HepG2 (cell line): ENCODE results near the gene DPP3. TPM values are rescaled to one million over a fixed set of nuclear protein-coding genes. Genes with fewer than 3 reads are reported as not detected.

ENCODE experiments used
- AGO1 ChIP-seq: fragments of 200-400 bp; formaldehyde crosslinking; IDR thresholded peaks from 2 replicates; pipeline ENCODE4 v1.6.1; 2017; ENCODE audit warnings: mild to moderate bottlenecking, low read depth, low read length, moderate library complexity; ENCODE audit not compliant: poor library complexity, severe bottlenecking
- ZC3H13 ChIP-seq: sonication (generic); formaldehyde crosslinking; IDR thresholded peaks from 2 replicates; pipeline ENCODE4 v1.8.1; 2023; ENCODE audit warnings: mild to moderate bottlenecking, missing genetic modification reagents, moderate library complexity
- polyA plus RNA-seq, 8 experiments: library from polyadenylated mRNA; depleted of rRNA in 3 of 8; stranded (reverse) in 7 of 8; unstranded in 1 of 8; fragments of >200 nt; fragmentation: Illumina TruSeq in 4 of 8; extraction: Trizol in 4 of 8; gene quantifications; 2 replicates each; pipeline versions ENCODE4 v1.2.1 to v1.2.3, GENCODE V29; 2011 to 2016; ENCODE audit warnings: low read depth in 4 of 8, missing spikeins in 1 of 8, mixed read lengths in 1 of 8; ENCODE audit not compliant: insufficient read depth in 1 of 8
- total RNA-seq, 5 experiments: library from RNA; depleted of rRNA; stranded (reverse); fragments of >200 nt; fragmentation: Illumina TruSeq; extraction: Trizol; gene quantifications; 2 replicates each; pipeline ENCODE4 v1.2.3, GENCODE V29; 2016; ENCODE audit warnings: low read depth in 1 of 5
- TF ChIP-seq, protein P1 (sequence below): sonication (generic); formaldehyde crosslinking; IDR thresholded peaks from 2 replicates; pipeline ENCODE4 v1.4.0; 2020; ENCODE audit warnings: low read depth, missing genetic modification reagents
- TF ChIP-seq, protein P2 (sequence below): sonication (generic); formaldehyde crosslinking; IDR thresholded peaks from 2 replicates; pipeline ENCODE4 v1.4.0; 2020; ENCODE audit warnings: missing genetic modification reagents, mild to moderate bottlenecking, borderline replicate concordance
- TF ChIP-seq, protein P3 (sequence below): sonication (generic); formaldehyde crosslinking; IDR thresholded peaks from 2 replicates; pipeline ENCODE4 v1.4.0; 2020; ENCODE audit warnings: mild to moderate bottlenecking, missing genetic modification reagents
- TF ChIP-seq, protein P4 (sequence below): sonication (generic); formaldehyde crosslinking; IDR thresholded peaks from 2 replicates; pipeline ENCODE4 v1.4.0; 2020; ENCODE audit warnings: low read depth, mild to moderate bottlenecking, missing genetic modification reagents
- TF ChIP-seq, protein P5 (sequence below): sonication (generic); formaldehyde crosslinking; conservative IDR thresholded peaks from 2 replicates; pipeline ENCODE4 v1.5.0; 2020; ENCODE audit warnings: missing genetic modification reagents

The DPP3 gene
- total and polyA plus RNA-seq, 2 of the 13 experiments (the other 11 are each of a cell fraction or from before 2014, with no cell fraction given) = 38.4 to 59.8 TPM

DNA sequence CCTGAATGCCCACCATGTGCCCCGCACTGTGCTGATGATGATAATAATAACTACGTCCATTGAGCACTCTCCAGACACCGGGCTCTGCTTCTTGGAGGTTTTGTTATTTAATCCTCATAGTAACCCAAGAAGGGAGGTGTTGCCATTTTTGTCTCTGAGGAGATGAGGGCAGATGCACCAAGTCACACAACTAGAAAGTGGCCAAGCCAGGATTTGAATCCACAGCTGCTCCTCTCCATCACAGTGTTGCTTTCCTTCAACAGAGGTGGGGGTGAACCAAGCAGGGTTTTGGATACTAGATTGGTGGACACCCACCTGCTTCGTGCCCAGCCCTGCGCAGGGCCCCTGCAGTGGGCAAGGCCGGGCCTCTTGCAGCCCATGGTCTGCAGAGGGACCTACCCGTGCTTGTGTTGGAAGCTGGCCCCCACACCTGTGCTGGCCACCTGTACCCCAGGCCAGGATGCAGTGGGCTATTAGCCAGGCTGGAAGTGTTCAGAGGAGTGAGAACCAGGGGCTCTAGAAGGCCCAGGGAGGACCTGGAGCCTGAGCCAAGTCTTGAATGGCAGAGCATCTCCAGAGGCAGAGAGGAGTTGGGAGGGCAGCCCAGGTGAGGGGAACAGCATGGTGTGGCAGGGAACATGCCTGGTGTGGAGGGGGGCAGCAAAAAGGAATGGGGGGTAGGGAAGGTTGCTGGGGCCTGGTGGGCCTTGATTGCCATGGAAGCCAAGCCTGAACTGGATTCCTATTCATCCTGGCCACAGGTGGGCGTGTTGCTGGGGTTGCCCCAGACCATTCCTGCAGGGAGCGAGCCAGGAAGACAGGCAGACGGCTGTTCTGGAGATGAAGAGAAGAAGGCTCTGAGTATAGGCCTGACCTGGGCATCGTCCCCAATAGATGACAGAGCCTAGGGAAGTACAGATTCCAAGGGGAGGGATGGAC lies 2.7 kb upstream of the DPP3 start (continued):
- TF ChIP-seq, protein P1, sequence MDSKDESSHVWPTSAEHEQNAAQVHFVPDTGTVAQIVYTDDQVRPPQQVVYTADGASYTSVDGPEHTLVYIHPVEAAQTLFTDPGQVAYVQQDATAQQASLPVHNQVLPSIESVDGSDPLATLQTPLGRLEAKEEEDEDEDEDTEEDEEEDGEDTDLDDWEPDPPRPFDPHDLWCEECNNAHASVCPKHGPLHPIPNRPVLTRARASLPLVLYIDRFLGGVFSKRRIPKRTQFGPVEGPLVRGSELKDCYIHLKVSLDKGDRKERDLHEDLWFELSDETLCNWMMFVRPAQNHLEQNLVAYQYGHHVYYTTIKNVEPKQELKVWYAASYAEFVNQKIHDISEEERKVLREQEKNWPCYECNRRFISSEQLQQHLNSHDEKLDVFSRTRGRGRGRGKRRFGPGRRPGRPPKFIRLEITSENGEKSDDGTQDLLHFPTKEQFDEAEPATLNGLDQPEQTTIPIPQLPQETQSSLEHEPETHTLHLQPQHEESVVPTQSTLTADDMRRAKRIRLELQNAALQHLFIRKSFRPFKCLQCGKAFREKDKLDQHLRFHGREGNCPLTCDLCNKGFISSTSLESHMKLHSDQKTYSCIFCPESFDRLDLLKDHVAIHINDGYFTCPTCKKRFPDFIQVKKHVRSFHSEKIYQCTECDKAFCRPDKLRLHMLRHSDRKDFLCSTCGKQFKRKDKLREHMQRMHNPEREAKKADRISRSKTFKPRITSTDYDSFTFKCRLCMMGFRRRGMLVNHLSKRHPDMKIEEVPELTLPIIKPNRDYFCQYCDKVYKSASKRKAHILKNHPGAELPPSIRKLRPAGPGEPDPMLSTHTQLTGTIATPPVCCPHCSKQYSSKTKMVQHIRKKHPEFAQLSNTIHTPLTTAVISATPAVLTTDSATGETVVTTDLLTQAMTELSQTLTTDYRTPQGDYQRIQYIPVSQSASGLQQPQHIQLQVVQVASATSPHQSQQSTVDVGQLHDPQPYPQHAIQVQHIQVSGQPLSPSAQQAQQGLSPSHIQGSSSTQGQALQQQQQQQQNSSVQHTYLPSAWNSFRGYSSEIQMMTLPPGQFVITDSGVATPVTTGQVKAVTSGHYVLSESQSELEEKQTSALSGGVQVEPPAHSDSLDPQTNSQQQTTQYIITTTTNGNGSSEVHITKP (CRISPR knock-in tag) = no peak
- TF ChIP-seq ZC3H13 (CRISPR knock-in tag) = 0 out of 2 replicates have a peak, but pooled peaks have one; percentile 9
- TF ChIP-seq, protein P2, sequence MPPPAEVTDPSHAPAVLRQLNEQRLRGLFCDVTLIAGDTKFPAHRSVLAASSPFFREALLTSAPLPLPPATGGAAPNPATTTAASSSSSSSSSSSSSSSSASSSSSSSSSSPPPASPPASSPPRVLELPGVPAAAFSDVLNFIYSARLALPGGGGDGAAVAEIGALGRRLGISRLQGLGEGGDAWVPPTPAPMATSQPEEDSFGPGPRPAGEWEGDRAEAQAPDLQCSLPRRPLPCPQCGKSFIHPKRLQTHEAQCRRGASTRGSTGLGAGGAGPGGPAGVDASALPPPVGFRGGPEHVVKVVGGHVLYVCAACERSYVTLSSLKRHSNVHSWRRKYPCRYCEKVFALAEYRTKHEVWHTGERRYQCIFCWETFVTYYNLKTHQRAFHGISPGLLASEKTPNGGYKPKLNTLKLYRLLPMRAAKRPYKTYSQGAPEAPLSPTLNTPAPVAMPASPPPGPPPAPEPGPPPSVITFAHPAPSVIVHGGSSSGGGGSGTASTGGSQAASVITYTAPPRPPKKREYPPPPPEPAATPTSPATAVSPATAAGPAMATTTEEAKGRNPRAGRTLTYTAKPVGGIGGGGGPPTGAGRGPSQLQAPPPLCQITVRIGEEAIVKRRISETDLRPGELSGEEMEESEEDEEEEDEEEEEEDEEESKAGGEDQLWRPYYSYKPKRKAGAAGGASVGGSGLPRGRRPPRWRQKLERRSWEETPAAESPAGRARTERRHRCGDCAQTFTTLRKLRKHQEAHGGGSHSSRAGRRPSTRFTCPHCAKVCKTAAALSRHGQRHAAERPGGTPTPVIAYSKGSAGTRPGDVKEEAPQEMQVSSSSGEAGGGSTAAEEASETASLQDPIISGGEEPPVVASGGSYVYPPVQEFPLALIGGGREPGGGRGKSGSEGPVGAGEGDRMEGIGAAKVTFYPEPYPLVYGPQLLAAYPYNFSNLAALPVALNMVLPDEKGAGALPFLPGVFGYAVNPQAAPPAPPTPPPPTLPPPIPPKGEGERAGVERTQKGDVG (CRISPR knock-in tag) = no peak
- TF ChIP-seq, protein P3, sequence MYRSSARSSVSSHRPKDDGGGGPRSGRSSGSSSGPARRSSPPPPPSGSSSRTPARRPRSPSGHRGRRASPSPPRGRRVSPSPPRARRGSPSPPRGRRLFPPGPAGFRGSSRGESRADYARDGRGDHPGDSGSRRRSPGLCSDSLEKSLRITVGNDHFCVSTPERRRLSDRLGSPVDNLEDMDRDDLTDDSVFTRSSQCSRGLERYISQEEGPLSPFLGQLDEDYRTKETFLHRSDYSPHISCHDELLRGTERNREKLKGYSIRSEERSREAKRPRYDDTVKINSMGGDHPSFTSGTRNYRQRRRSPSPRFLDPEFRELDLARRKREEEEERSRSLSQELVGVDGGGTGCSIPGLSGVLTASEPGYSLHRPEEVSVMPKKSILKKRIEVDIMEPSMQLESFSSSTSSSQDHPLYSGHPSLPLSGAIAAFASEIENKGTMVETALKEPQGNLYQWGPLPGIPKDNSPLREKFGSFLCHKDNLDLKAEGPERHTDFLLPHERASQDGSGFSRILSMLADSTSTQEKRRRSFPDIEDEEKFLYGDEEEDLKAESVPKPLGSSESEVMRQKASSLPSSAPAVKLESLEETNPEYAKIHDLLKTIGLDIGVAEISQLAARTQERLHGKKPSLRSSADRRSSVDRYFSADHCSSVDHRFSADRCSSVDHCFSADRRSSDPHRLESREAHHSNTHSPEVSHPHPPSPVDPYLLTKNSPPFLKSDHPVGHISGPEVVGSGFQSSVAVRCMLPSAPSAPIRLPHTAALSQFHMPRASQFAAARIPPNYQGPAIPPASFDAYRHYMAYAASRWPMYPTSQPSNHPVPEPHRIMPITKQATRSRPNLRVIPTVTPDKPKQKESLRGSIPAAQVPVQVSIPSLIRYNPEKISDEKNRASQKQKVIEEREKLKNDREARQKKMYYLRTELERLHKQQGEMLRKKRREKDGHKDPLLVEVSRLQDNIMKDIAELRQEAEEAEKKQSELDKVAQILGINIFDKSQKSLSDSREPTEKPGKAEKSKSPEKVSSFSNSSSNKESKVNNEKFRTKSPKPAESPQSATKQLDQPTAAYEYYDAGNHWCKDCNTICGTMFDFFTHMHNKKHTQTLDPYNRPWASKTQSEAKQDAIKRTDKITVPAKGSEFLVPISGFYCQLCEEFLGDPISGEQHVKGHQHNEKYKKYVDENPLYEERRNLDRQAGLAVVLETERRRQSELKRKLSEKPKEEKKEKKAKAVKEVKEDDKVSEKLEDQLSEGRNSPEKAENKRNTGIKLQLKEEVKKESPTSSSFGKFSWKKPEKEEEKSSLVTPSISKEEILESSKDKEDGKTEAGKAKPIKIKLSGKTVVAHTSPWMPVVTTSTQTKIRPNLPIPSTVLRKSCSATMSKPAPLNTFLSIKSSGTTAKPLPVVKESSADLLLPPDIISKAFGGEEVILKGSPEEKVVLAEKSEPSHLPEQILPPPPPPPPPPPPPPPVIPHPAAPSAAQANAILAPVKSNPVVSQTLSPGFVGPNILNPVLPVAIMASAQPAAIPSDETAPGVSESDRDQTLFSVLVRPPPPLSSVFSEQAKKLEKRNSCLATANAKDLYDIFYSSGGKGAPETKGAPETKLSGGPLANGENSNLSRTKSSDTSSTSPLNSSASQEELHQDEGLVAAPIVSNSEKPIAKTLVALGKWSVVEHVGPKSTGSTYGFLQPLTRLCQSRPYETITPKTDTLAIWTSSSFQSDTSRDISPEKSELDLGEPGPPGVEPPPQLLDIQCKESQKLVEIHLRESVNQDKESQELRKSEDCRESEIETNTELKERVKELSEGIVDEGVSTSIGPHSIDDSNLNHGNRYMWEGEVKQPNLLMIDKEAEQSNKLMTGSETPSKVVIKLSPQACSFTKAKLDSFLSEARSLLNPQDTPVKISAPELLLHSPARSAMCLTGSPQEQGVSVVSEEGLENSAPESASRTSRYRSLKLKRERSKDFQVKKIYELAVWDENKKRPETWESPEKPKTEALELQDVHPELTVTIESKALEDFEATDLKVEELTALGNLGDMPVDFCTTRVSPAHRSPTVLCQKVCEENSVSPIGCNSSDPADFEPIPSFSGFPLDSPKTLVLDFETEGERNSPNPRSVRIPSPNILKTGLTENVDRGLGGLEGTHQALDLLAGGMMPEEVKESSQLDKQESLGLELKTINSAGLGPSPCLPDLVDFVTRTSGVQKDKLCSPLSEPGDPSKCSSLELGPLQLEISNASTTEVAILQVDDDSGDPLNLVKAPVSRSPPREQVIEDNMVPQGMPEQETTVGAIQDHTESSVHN = no peak
- TF ChIP-seq, protein P4, sequence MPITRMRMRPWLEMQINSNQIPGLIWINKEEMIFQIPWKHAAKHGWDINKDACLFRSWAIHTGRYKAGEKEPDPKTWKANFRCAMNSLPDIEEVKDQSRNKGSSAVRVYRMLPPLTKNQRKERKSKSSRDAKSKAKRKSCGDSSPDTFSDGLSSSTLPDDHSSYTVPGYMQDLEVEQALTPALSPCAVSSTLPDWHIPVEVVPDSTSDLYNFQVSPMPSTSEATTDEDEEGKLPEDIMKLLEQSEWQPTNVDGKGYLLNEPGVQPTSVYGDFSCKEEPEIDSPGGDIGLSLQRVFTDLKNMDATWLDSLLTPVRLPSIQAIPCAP (CRISPR knock-in tag) = no peak
- TF ChIP-seq, protein P5, sequence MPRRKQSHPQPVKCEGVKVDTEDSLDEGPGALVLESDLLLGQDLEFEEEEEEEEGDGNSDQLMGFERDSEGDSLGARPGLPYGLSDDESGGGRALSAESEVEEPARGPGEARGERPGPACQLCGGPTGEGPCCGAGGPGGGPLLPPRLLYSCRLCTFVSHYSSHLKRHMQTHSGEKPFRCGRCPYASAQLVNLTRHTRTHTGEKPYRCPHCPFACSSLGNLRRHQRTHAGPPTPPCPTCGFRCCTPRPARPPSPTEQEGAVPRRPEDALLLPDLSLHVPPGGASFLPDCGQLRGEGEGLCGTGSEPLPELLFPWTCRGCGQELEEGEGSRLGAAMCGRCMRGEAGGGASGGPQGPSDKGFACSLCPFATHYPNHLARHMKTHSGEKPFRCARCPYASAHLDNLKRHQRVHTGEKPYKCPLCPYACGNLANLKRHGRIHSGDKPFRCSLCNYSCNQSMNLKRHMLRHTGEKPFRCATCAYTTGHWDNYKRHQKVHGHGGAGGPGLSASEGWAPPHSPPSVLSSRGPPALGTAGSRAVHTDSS (CRISPR knock-in tag) = no peak
- TF ChIP-seq AGO1 = peak; percentile 33
